GM12874 (cell line): ENCODE data around the gene MUS81.
A peak's percentile ranks its signal among the peaks of the same experiment; 100 is the strongest.

Source experiments
- TF ChIP-seq, protein P1 (sequence below): IDR thresholded peaks from 2 replicates; pipeline ENCODE4 v1.5.1; 2011; ENCODE audit warnings: low read depth, mild to moderate bottlenecking, control low read depth, low read length, moderate library complexity; ENCODE audit not compliant: insufficient read depth

Gene MUS81

DNA sequence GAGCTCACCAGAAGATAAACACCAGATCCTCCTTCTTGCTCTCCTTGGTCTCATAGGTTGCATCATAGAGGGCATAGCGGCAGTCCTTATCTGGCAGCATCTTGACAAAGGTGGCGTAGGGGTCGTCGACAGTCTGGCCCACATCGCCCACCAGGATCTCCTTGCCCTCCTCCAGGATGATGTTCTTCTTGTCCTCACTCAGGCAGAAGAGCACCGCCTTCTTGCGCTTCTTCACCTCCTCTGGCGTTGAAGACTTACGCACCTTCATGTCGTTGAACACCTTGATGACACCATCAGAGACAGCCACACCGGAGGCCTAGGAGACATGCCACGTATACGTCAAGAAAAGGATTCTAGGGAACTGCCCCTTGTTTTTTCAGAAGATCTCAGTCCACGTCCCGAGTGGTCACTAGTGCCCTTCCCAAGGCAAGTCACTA lies 4.3 kb upstream of the MUS81 start:
- TF ChIP-seq, protein P1, sequence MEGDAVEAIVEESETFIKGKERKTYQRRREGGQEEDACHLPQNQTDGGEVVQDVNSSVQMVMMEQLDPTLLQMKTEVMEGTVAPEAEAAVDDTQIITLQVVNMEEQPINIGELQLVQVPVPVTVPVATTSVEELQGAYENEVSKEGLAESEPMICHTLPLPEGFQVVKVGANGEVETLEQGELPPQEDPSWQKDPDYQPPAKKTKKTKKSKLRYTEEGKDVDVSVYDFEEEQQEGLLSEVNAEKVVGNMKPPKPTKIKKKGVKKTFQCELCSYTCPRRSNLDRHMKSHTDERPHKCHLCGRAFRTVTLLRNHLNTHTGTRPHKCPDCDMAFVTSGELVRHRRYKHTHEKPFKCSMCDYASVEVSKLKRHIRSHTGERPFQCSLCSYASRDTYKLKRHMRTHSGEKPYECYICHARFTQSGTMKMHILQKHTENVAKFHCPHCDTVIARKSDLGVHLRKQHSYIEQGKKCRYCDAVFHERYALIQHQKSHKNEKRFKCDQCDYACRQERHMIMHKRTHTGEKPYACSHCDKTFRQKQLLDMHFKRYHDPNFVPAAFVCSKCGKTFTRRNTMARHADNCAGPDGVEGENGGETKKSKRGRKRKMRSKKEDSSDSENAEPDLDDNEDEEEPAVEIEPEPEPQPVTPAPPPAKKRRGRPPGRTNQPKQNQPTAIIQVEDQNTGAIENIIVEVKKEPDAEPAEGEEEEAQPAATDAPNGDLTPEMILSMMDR = no peak

DNA sequence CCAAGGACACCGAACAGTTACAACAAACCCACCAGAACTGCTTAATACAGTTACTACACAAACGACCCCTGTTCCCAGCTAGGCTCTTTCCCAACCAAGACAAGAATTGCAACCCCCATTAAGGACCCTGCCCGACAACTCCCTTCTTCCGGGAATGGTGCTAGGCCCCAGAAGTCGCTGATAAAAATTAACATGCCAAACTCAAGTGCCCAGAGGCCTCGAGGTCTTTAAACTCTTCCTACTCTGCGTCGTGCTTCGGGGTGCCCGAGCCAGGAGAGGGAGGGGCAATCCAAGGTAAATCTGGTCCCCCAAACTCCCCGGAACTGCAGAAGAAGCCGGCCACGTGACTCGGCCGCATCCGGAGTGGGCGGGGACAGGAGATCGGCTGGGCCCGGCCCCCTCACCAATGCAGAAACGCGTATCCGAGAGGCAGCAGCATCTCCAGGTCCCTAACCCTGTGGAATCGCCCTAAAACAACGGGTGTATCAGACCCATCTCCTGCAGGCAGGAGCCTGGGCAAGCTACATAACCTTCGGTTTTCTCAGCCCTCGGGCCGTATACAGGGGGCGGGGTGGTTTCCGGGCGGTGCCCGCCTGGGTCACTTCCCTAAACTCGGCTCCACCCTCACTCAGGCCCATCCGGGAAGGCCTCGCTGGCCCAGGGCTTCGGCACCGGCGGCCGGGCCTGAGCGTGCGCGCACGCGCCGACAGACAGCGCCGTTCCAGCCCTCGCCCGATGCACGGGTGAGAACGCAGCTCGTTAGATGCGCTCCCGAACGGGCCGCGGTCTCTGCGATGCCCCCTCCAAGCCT lies 3.3 kb upstream of the MUS81 start:
- TF ChIP-seq, protein P1 = no peak

- TF ChIP-seq, protein P1 = 0 out of 2 replicates have a peak, but pooled peaks have one; percentile 5
Measured at GRCh38 chr11:65857500-65857852, 2.8 kb upstream of the MUS81 start.

DNA sequence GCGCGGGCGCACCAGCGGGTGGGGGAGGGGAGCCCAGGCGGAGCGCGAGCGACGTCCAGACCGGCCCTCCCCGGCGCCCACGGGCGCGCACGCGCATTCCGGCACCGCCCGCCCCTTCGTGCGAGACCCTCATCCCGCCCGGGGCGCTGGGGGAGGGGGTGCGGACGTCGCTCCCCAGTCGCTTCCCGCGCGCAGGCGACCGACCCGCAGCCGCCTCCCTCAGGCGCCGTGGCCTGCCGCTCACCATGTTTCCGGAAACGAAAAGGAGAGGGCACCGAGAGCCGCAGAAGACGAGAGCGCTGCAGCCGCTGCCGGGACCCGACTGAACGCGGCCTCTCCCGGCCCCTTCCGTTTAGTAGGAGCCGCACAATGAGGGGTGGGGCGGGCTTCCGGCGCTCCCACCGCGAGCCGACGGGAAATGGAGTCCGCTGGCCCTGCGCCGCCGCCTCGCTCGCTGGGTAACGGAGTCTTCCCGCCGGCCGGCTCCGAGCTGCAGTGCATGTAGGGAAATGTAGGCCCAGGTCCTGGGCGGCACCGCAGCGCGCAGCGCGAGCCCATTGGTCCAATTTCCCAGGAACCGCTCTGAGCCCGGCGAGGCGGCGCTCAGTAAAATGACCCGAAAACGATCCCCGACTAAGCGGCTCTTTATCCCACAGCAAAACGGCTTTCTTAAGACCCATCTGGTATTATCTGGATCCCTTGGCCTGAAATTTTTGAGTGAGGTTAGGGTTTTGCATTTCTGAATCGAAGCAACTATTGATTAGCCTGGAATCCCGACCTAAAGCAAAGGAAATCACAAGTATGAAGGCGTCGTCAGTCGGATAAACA lies 2.2 kb upstream of the MUS81 start, which contains the start of gene CFL1:
TSS of gene CFL1 (minus strand) at position 328 of the 828 bp plus-strand sequence. CDS start at position 247, 81 bp downstream.
- TF ChIP-seq, protein P1 = no peak

DNA sequence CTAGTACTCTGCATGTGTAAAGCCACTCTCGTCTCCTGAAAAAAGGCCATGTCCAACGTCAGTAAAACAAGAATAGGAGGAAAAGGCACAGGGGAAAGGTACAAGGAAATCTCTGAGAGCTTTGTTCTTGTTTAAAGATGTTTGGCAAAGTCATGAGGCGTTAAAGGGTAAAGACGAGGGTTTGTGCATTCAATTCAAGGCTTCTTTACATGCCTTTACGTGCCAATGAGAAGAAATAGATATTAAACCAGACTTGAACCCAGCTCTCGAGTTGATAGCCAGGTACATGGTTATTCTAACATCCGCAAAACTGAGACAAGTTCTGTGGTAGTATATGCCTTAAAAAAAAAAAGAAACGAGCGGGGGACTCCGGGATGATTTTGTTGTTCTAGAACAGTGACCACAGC lies 1.5 kb upstream of the MUS81 start:
- TF ChIP-seq, protein P1 = no peak

GRCh38 chr11:65859095-65859811 lies 980 bp upstream of the MUS81 start:
- TF ChIP-seq, protein P1 = no peak
